Adrenal gland (tissue), 12 donors: ENCODE data around the gene XIRP2. TPM values are rescaled to one million over a fixed set of nuclear protein-coding genes. Genes with fewer than 3 reads are reported as not detected.

Experiments
- DNase-seq, 7 donors: peaks; one replicate each; pipeline ENCODE4 v3.0.0-alpha.2; 2019 to 2020
- H3K27ac ChIP-seq, 5 donors: fragments of 200-600 bp; sonication (generic) in 4 of 5; 1 replicate in 3 of 5; 2 replicates in 2 of 5; pipeline versions ENCODE4 v1.5.1 to v1.8.0; 2016 to 2020; ENCODE audit warnings: mild to moderate bottlenecking in 1 of 5
- H3K27me3 ChIP-seq: fragments of 200-600 bp; 2 replicates; pipeline ENCODE4 v1.8.0; 2021
- H3K36me3 ChIP-seq, 2 donors: fragments of 200-600 bp; replicated peaks in 1 of 2; 1 replicate in 1 of 2; 2 replicates in 1 of 2; pipeline versions ENCODE4 v1.5.1 to v1.8.0; 2018 to 2022
- H3K4me1 ChIP-seq, 2 donors: fragments of 200-600 bp; replicated peaks in 1 of 2; 1 replicate in 1 of 2; 2 replicates in 1 of 2; pipeline versions ENCODE4 v1.5.1 to v1.8.0; 2018 to 2021
- H3K4me3 ChIP-seq, 4 donors: fragments of 200-600 bp; sonication (generic) in 3 of 4; one replicate each; pipeline ENCODE4 v1.5.1; 2016 to 2018
- H3K9me3 ChIP-seq, 3 donors: fragments of 200-600 bp; sonication (generic) in 1 of 3; replicated peaks in 1 of 3; 1 replicate in 2 of 3; 2 replicates in 1 of 3; pipeline versions ENCODE4 v1.5.1 to v1.8.0; 2016 to 2021
- POLR2A ChIP-seq, 2 donors: fragments of 450-650 bp; IDR thresholded peaks; one replicate each; pipeline ENCODE4 v1.6.1; 2017; ENCODE audit warnings: antibody characterized with exemption in 2 of 2, mild to moderate bottlenecking in 2 of 2, moderate library complexity in 1 of 2
- whole genome bisulfite sequencing, 4 donors: extraction: QIAGEN DNeasy Blood & Tissue Kit in 2 of 4; methylation state at CpG; one replicate each; pipeline versions ENCODE4 v1.1.5 to v1.1.7; 2013 to 2017; 5-methylcytosine and 5-hydroxymethylcytosine counted together
- intact Hi-C, 2 donors: fragments of 100-400 bp; cut with DNase I; formaldehyde crosslinking; loops; one replicate each; pipeline versions ENCODE4 v1.14.1 to v1.15.0; 2022 to 2023
- polyA plus RNA-seq, 3 donors: library from polyadenylated mRNA; stranded (reverse); fragments of 200-250 nt in 2 of 3; fragments of 350-450 nt in 1 of 3; fragmentation: Illumina TruSeq in 1 of 3; extraction: RNeasy Lipid Tissue Mini Kit (QIAGEN cat#74804) in 1 of 3; gene quantifications; one replicate each; pipeline ENCODE4 v1.2.3, GENCODE V29; 2013 to 2014
- total RNA-seq, 9 donors: library from RNA; depleted of rRNA in 4 of 9; stranded (reverse); fragments of >200 nt in 4 of 9; fragments of 120-200 nt in 1 of 9; fragmentation: NEBNext Ultra II Directional in 1 of 9; extraction: Animal tissue kit (Norgen Biotek cat#: 25700) in 1 of 9; gene quantifications; one replicate each; pipeline versions ENCODE4 v1.1.0 to v1.2.4, GENCODE V29; 2013 to 2023
- TF ChIP-seq, protein P1 (sequence below), 6 experiments: fragments of 450-650 bp in 4 of 6; fragments of 200-600 bp in 2 of 6; sonication (generic) in 1 of 6; IDR thresholded peaks; 1 replicate in 5 of 6; 2 replicates in 1 of 6; pipeline versions ENCODE4 v1.5.1 to v1.8.0; 2016 to 2021; ENCODE audit warnings: antibody characterized with exemption in 6 of 6, mild to moderate bottlenecking in 2 of 6, moderate library complexity in 1 of 6
- donor health status: healthy with polysubstance abuse.
- donor health status: Bipolar disorder and iron deficiency.
- donor health status: DM: yes; HTN: yes; CAD: no.
- donor health status: DM: no; HTN: no; CAD: no.
- donor health status: DM: no; HTN: no; CAD: no.
- donor health status: DM: yes; HTN: yes; CAD: no.

The XIRP2 gene
- total and polyA plus RNA-seq, 12 donors: 0.06 to 1.3 (median 0.17) TPM; not detected in 7

DNA sequence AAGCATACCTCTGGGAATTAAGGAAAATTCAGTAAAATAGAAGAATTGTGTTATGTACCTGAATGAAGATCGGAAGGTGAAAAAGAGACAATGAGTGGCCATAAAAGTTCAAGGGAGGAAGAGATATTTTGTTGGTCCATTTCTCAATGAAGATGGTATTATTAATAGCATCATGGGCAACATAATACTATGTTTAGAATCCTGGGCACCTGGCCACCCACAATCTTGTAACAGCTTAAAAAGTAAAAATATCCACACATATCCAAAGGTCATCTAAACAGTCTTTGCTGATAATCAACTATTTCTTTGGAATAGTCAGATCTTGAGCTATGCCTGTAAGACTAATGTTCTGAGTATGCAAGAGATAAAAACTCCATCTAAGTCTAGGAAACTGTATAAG is 73.7 kb downstream of the XIRP2 start:
- Histone ChIP-seq H3K4me1 (no peaks in the 10 kb centered on the region), H3K27me3 (no peaks in the 10 kb centered on the region), H3K9me3 (no peaks in the 10 kb centered on the region), H3K36me3 (no peaks in the 10 kb centered on the region), H3K4me3 (no peak overlapping the region), H3K27ac (no peak overlapping the region)
- intact Hi-C loops: no loop called here
- DNase-seq: no peak
- WGBS, 4 donors: 74 to 89% (median 86%) methylated on average over 1 of the region's 1 CpG
- no peak for TF ChIP-seq POLR2A (IDR thresholded peaks at IDR 0.05)
- TF ChIP-seq, protein P1, sequence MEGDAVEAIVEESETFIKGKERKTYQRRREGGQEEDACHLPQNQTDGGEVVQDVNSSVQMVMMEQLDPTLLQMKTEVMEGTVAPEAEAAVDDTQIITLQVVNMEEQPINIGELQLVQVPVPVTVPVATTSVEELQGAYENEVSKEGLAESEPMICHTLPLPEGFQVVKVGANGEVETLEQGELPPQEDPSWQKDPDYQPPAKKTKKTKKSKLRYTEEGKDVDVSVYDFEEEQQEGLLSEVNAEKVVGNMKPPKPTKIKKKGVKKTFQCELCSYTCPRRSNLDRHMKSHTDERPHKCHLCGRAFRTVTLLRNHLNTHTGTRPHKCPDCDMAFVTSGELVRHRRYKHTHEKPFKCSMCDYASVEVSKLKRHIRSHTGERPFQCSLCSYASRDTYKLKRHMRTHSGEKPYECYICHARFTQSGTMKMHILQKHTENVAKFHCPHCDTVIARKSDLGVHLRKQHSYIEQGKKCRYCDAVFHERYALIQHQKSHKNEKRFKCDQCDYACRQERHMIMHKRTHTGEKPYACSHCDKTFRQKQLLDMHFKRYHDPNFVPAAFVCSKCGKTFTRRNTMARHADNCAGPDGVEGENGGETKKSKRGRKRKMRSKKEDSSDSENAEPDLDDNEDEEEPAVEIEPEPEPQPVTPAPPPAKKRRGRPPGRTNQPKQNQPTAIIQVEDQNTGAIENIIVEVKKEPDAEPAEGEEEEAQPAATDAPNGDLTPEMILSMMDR (IDR thresholded peaks at IDR 0.05): no peak

DNA sequence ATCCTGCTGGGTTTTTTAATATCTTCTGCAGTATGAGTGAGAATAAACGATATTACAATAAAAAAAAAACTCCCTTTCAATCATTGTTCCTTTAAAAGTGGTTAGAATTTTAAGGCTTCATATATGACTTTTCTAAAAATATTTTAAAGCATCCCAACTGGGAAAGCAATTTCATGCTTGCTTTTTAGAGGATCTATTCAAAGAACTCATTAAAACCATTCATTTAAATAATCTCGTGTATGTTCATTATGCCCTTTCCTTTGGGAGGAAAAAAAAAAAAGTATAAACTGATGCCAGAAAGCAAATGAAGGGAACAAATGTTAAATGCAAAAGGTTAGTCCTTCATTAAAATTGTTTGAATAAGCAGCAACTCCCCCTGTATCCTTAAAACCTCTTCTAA is 81.2 kb downstream of the XIRP2 start:
- no peak for TF ChIP-seq POLR2A (IDR thresholded peaks at IDR 0.05)
- TF ChIP-seq, protein P1 (IDR thresholded peaks at IDR 0.05): no peak
- Histone ChIP-seq H3K36me3 (no peaks in the 10 kb centered on the region), H3K27ac (no peak overlapping the region), H3K27me3 (no peaks in the 10 kb centered on the region), H3K4me3 (no peak overlapping the region), H3K4me1 (no peaks in the 10 kb centered on the region), H3K9me3 (no peaks in the 10 kb centered on the region)
- WGBS, 4 donors: 69 to 77% (median 75%) methylated on average over 2 of the region's 2 CpGs
- DNase-seq: no peak
- intact Hi-C loops: no loop called here

DNA sequence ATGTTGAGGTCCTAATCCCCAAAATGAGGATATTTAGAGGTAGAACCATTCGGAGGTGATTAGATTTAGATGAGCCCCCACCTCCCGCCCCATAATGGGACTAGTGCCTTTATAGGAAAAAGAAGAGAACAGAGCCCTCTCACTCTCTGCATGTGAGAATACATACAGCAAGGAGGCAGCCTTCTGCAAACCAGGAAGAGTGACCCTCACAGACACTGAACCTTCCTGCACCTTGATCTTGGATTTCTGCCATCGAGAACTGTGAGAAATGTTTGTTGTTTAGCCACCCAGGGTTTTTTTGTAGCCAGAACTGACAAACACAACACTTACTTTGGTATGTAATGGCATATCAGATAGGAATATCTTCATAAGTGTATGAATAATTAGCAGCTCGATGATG is 83.7 kb downstream of the XIRP2 start:
- intact Hi-C loops: no loop called here
- H3K27me3 ChIP-seq: no peaks in the 10 kb centered on the region
- no peak overlapping the region for H3K27ac ChIP-seq
- no peaks in the 10 kb centered on the region for H3K36me3 ChIP-seq
- TF ChIP-seq, protein P1 (IDR thresholded peaks at IDR 0.05): no peak
- TF ChIP-seq POLR2A (IDR thresholded peaks at IDR 0.05): no peak
- DNase-seq: no peak
- WGBS, 4 donors: 65 to 82% (median 71%) methylated on average over 4 of the region's 4 CpGs
- no peak overlapping the region for H3K4me3 ChIP-seq
- no peaks in the 10 kb centered on the region for H3K4me1 ChIP-seq
- H3K9me3 ChIP-seq: no peaks in the 10 kb centered on the region

DNA sequence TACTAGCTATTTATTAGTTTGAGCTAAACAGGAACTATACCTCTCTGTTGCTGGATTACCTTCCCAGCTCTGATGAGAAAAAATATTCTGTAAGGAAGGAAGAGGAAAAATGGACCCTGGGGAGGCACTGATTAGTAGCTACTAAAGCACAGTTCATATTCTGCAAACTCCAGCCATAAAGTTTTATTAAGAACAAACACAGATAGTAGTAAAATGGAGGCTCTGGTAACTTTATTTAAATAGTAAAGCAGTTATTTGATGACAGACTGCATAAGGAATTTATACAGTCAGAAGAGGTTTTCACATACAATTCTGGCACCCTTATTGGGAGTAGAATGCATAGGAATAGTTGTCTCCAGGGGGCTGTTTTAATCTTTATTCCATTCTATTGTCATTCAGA is 84.1 kb downstream of the XIRP2 start:
- no peak for DNase-seq
- no peaks in the 10 kb centered on the region for H3K36me3 ChIP-seq

More for the DNA sequence above, 84.1 kb downstream of the XIRP2 start:
- H3K4me1 ChIP-seq: no peaks in the 10 kb centered on the region
- H3K4me3 ChIP-seq: no peak overlapping the region
- TF ChIP-seq, protein P1 (IDR thresholded peaks at IDR 0.05): no peak
- TF ChIP-seq POLR2A (IDR thresholded peaks at IDR 0.05): no peak
- intact Hi-C loops: no loop called here
- no peaks in the 10 kb centered on the region for H3K27me3 ChIP-seq
- no peaks in the 10 kb centered on the region for H3K9me3 ChIP-seq
- H3K27ac ChIP-seq: no peak overlapping the region
